Naive thymus-derived CD4-positive, alpha-beta T cell (primary cell): Measurements from ENCODE around the gene CD84. TPM values are rescaled to one million over a fixed set of nuclear protein-coding genes. Genes with fewer than 3 reads are reported as not detected.

ENCODE experiments used
- ATAC-seq: fragments of 150-1000 bp; cut with Tn5 transposase; 2 replicates; pipeline ENCODE4 v1.10.0; 2021; ENCODE audit warnings: mild to moderate bottlenecking, moderate library complexity
- CTCF ChIA-PET: fragments of 350-600 bp; sonication (Branson Sonifier 250); formaldehyde crosslinking; loops from one replicate; lab custom pipeline; 2021; ENCODE audit warnings: antibody characterized with exemption; lab: Charles Lee
- POLR2A ChIA-PET: fragments of 350-600 bp; sonication (Branson Sonifier 250); formaldehyde crosslinking; loops from one replicate; lab custom pipeline; 2021; ENCODE audit warnings: antibody characterized with exemption, inconsistent platforms; lab: Charles Lee
- DNase-seq, 9 donors: peaks; one replicate each; pipeline versions ENCODE4 v3.0.0 to v3.0.0-alpha.2; 2020 to 2022; ENCODE audit warnings: mixed read lengths in 1 of 9
- H3K27ac ChIP-seq: one replicate; pipeline ENCODE4 v1.7.0; 2013; ENCODE audit warnings: mild to moderate bottlenecking, low read depth, low read length, moderate library complexity
- H3K27me3 ChIP-seq, 2 donors: one replicate each; pipeline ENCODE4 v1.7.0; 2013; ENCODE audit warnings: low read length in 2 of 2, mild to moderate bottlenecking in 2 of 2, moderate library complexity in 2 of 2; ENCODE audit not compliant: control insufficient read depth in 2 of 2, insufficient read depth in 2 of 2
- H3K36me3 ChIP-seq, 3 experiments: 1 replicate in 2 of 3; 2 replicates in 1 of 3; pipeline ENCODE4 v1.7.0; 2013; ENCODE audit warnings: low read length in 3 of 3, mild to moderate bottlenecking in 3 of 3, moderate library complexity in 1 of 3; ENCODE audit not compliant: insufficient read depth in 3 of 3, control insufficient read depth in 2 of 3
- H3K4me1 ChIP-seq, 2 donors: one replicate each; pipeline ENCODE4 v1.7.0; 2013; ENCODE audit warnings: low read length in 2 of 2, mild to moderate bottlenecking in 2 of 2, moderate library complexity in 1 of 2; ENCODE audit not compliant: control insufficient read depth in 2 of 2, insufficient read depth in 2 of 2
- H3K4me3 ChIP-seq: 2 replicates; pipeline ENCODE4 v1.7.0; 2013; ENCODE audit warnings: mild to moderate bottlenecking, low read length
- H3K9me3 ChIP-seq, 3 experiments: 1 replicate in 2 of 3; 2 replicates in 1 of 3; pipeline ENCODE4 v1.7.0; 2013; ENCODE audit warnings: low read length in 3 of 3; ENCODE audit not compliant: control insufficient read depth in 2 of 3
- H3K27ac Mint-ChIP-seq, 9 donors: one replicate each; pipeline ENCODE4 v1.8.0; 2020 to 2022; ENCODE audit warnings: mixed read lengths in 9 of 9, mild to moderate bottlenecking in 8 of 9, moderate library complexity in 5 of 9, inconsistent platforms in 2 of 9
- H3K27me3 Mint-ChIP-seq, 5 donors: one replicate each; pipeline ENCODE4 v1.8.0; 2021 to 2022; ENCODE audit warnings: mixed read lengths in 5 of 5, mild to moderate bottlenecking in 1 of 5
- H3K36me3 Mint-ChIP-seq, 5 donors: one replicate each; pipeline ENCODE4 v1.8.0; 2020 to 2022; ENCODE audit warnings: mixed read lengths in 5 of 5, mild to moderate bottlenecking in 3 of 5, inconsistent platforms in 1 of 5
- H3K4me1 Mint-ChIP-seq, 7 donors: one replicate each; pipeline ENCODE4 v1.8.0; 2020 to 2022; ENCODE audit warnings: mixed read lengths in 7 of 7, mild to moderate bottlenecking in 3 of 7, inconsistent platforms in 1 of 7
- H3K4me3 Mint-ChIP-seq, 10 donors: one replicate each; pipeline ENCODE4 v1.8.0; 2020 to 2022; ENCODE audit warnings: mild to moderate bottlenecking in 10 of 10, mixed read lengths in 10 of 10, moderate library complexity in 6 of 10, inconsistent platforms in 2 of 10
- H3K9me3 Mint-ChIP-seq, 11 donors: one replicate each; pipeline ENCODE4 v1.8.0; 2020 to 2022; ENCODE audit warnings: mixed read lengths in 11 of 11, mild to moderate bottlenecking in 4 of 11, inconsistent platforms in 1 of 11, moderate library complexity in 1 of 11
- intact Hi-C, 2 donors: fragments of 100-400 bp; cut with micrococcal nuclease; formaldehyde crosslinking; loops; one replicate each; pipeline ENCODE4 v1.15.1; 2023
- polyA plus RNA-seq, 2 donors: library from polyadenylated mRNA; unstranded; fragments of 300-500 nt; fragmentation: Illumina TruSeq; gene quantifications; one replicate each; pipeline ENCODE4 v1.2.3, GENCODE V29; 2021
- total RNA-seq, 6 experiments: library from RNA in 5 of 6; stranded (reverse) in 5 of 6; gene quantifications; 1 replicate in 5 of 6; 2 replicates in 1 of 6; pipeline ENCODE4 v1.2.3 and lab custom pipeline; 2021 to 2026

Gene CD84
- total and polyA plus RNA-seq, 7 experiments from 2014 or later: 7.4 to 40.7 (median 26.3) TPM

GRCh38 chr1:160496334-160496733 is 83.0 kb downstream of the CD84 start:
- Mint-ChIP-seq H3K27ac (peak overlapping the region in 1 of 9 donors; percentile 32), H3K9me3 (peaks cover 0 to 27% (median 6%) of the 10 kb centered on the region in 11 donors), H3K36me3 (peaks cover 16 to 44% (median 43%) of the 10 kb centered on the region in 5 donors), H3K27me3 (no peaks in the 10 kb centered on the region), H3K4me1 (peaks cover 10 to 47% (median 28%) of the 10 kb centered on the region in 7 donors), H3K4me3 (no peak overlapping the region)
- peaks cover 0 to 36% (median 17%) of the 10 kb centered on the region in 3 experiments for H3K36me3 ChIP-seq
- no peak overlapping the region for H3K27ac ChIP-seq
- intact Hi-C loops: no loop called here
- H3K4me1 ChIP-seq: peaks cover 0 to 13% of the 10 kb centered on the region in 2 donors
- DNase-seq: no peak
- no peak for ATAC-seq
- no peaks in the 10 kb centered on the region for H3K27me3 ChIP-seq
- H3K4me3 ChIP-seq: no peak overlapping the region
- ChIA-PET POLR2A (interaction anchor here (0.7 to 1.7 kb wide), 2 partner anchors 12 to 32 kb away, joined by 3 to 5 read pairs; no protein-coding TSS in a partner anchor), CTCF (interaction anchor here (0.7 to 1.0 kb wide), 2 partner anchors 48 to 617 kb away, joined by 3 read pairs; no protein-coding TSS in a partner anchor)
- no peaks in the 10 kb centered on the region for H3K9me3 ChIP-seq

GRCh38 chr1:160494620-160495019 is 84.7 kb downstream of the CD84 start:
- intact Hi-C loops: loop anchor here in 1 of 2 donors (1.0 to 5.0 kb wide), 3 partner anchors 28 to 113 kb away; partner anchors contain the start of gene SLAMF6
- no peak overlapping the region for H3K4me3 Mint-ChIP-seq
- peaks cover 2 to 53% (median 12%) of the 10 kb centered on the region in 3 experiments for H3K36me3 ChIP-seq
- H3K9me3 Mint-ChIP-seq: peaks cover 0 to 23% (median 4%) of the 10 kb centered on the region in 11 donors
- ChIA-PET CTCF (no interaction called here), POLR2A (no interaction called here)
- no peak for ATAC-seq
- H3K36me3 Mint-ChIP-seq: peaks cover 23 to 50% (median 36%) of the 10 kb centered on the region in 5 donors
- no peak overlapping the region for H3K4me3 ChIP-seq
- peak overlapping the region in 5 of 9 donors; percentile 14 to 66 (median 32) for H3K27ac Mint-ChIP-seq
- no peaks in the 10 kb centered on the region for H3K27me3 Mint-ChIP-seq
- H3K9me3 ChIP-seq: no peaks in the 10 kb centered on the region
- peaks cover 0 to 3% of the 10 kb centered on the region in 2 donors for H3K4me1 ChIP-seq
- H3K27me3 ChIP-seq: no peaks in the 10 kb centered on the region
- peaks cover 4 to 37% (median 21%) of the 10 kb centered on the region in 7 donors for H3K4me1 Mint-ChIP-seq
- H3K27ac ChIP-seq: no peak overlapping the region
- DNase-seq: no peak

GRCh38 chr1:160492617-160493016 is 86.7 kb downstream of the CD84 start:
- ATAC-seq (no peak), DNase-seq (no peak)
- Mint-ChIP-seq H3K4me3 (no peak overlapping the region), H3K4me1 (peaks cover 2 to 22% (median 16%) of the 10 kb centered on the region in 7 donors), H3K9me3 (peaks cover 0 to 8% (median 0%) of the 10 kb centered on the region in 11 donors), H3K27ac (no peak overlapping the region), H3K36me3 (peaks cover 18 to 51% (median 31%) of the 10 kb centered on the region in 5 donors), H3K27me3 (no peaks in the 10 kb centered on the region)
- no peaks in the 10 kb centered on the region for H3K9me3 ChIP-seq
- no peaks in the 10 kb centered on the region for H3K4me1 ChIP-seq
- ChIA-PET CTCF (no interaction called here), POLR2A (no interaction called here)
- no peak overlapping the region for H3K4me3 ChIP-seq
- intact Hi-C loops: loop anchor here in 1 of 2 donors (5.0 kb wide), 1 partner anchor 50 kb away; no protein-coding TSS in a partner anchor
- no peak overlapping the region for H3K27ac ChIP-seq
- H3K36me3 ChIP-seq: peaks cover 11 to 72% (median 16%) of the 10 kb centered on the region in 3 experiments
- H3K27me3 ChIP-seq: no peaks in the 10 kb centered on the region

- intact Hi-C loops: loop anchor here in 1 of 2 donors (5.0 kb wide), 1 partner anchor 50 kb away; no protein-coding TSS in a partner anchor
- Histone ChIP-seq H3K27me3 (no peaks in the 10 kb centered on the region), H3K4me1 (no peaks in the 10 kb centered on the region), H3K9me3 (no peaks in the 10 kb centered on the region), H3K27ac (no peak overlapping the region), H3K36me3 (peaks cover 11 to 74% (median 16%) of the 10 kb centered on the region in 3 experiments), H3K4me3 (no peak overlapping the region)
- ATAC-seq (no peak), DNase-seq (no peak)
- H3K36me3 Mint-ChIP-seq: peaks cover 18 to 57% (median 32%) of the 10 kb centered on the region in 5 donors
- no peak overlapping the region for H3K4me3 Mint-ChIP-seq
- POLR2A ChIA-PET: no interaction called here
- no peaks in the 10 kb centered on the region for H3K27me3 Mint-ChIP-seq
- peaks cover 2 to 23% (median 16%) of the 10 kb centered on the region in 7 donors for H3K4me1 Mint-ChIP-seq
- no peak overlapping the region for H3K27ac Mint-ChIP-seq
- H3K9me3 Mint-ChIP-seq: peaks cover 0 to 6% (median 0%) of the 10 kb centered on the region in 11 donors
- CTCF ChIA-PET: no interaction called here
These were observed 87.3 kb downstream of the CD84 start for GRCh38 chr1:160491981-160492380.

Other genes with a start within 250 kb of the CD84 start
- gene COPA, start 236.2 kb downstream of the CD84 start, total RNA-seq: 100 to 1,000 TPM; 104 to 151 (median 118) TPM
- gene COPA, start 236.2 kb downstream of the CD84 start, polyA plus RNA-seq: 100 to 1,000 TPM; 101 to 156 TPM
- gene NCSTN, start 236.1 kb downstream of the CD84 start, total RNA-seq: 10 to 100 TPM; 68.4 to 91.1 (median 73.5) TPM
- gene NCSTN, start 236.1 kb downstream of the CD84 start, polyA plus RNA-seq: 10 to 100 TPM; 69.2 to 85.3 TPM
- gene NHLH1, start 212.4 kb downstream of the CD84 start, total RNA-seq: under 1 TPM; 0.11 to 0.58 (median 0.42) TPM
- gene NHLH1, start 212.4 kb downstream of the CD84 start, polyA plus RNA-seq: not detected
- under 1 TPM in 2 of 5 experiments, not detected in 3; 0.05 to 0.13 TPM for gene VANGL2, start 178.9 kb downstream of the CD84 start, total RNA-seq
- not detected for gene VANGL2, start 178.9 kb downstream of the CD84 start, polyA plus RNA-seq
- 10 to 100 TPM; 17.8 to 48.5 (median 40.5) TPM for gene SLAMF6, start 56.2 kb downstream of the CD84 start, total RNA-seq
- 10 to 100 TPM; 61.1 to 62.6 TPM for gene SLAMF6, start 56.2 kb downstream of the CD84 start, polyA plus RNA-seq
- 10 to 100 TPM; 18.3 to 90.3 (median 31.9) TPM for gene SLAMF1, start 67.5 kb upstream of the CD84 start, total RNA-seq
- 10 to 100 TPM; 14.6 to 17.4 TPM for gene SLAMF1, start 67.5 kb upstream of the CD84 start, polyA plus RNA-seq
- gene CD48, start 132.3 kb upstream of the CD84 start, total RNA-seq: 100 to 1,000 TPM; 253 to 438 (median 358) TPM
- 100 to 1,000 TPM; 200 to 223 TPM for gene CD48, start 132.3 kb upstream of the CD84 start, polyA plus RNA-seq
- 10 to 100 TPM in 2 of 5 experiments, 1 to 10 TPM in 3; 1.9 to 39.3 (median 7.7) TPM for gene SLAMF7, start 159.8 kb upstream of the CD84 start, total RNA-seq
- gene SLAMF7, start 159.8 kb upstream of the CD84 start, polyA plus RNA-seq: under 1 TPM; 0.21 to 0.52 TPM
- 100 to 1,000 TPM in 4 of 5 experiments, 1 to 10 TPM in 1; 5.6 to 141 (median 105) TPM for gene LY9, start 216.7 kb upstream of the CD84 start, total RNA-seq
- gene LY9, start 216.7 kb upstream of the CD84 start, polyA plus RNA-seq: 100 to 1,000 TPM; 182 to 225 TPM